ENCODE measurements around the gene ARID1B. TPM values are rescaled to one million over a fixed set of nuclear protein-coding genes. Genes with fewer than 3 reads are reported as not detected.

ARID1B gene
- total RNA-seq, 2 donors from 2014 or later, result 74.0 to 110 TPM

DNA sequence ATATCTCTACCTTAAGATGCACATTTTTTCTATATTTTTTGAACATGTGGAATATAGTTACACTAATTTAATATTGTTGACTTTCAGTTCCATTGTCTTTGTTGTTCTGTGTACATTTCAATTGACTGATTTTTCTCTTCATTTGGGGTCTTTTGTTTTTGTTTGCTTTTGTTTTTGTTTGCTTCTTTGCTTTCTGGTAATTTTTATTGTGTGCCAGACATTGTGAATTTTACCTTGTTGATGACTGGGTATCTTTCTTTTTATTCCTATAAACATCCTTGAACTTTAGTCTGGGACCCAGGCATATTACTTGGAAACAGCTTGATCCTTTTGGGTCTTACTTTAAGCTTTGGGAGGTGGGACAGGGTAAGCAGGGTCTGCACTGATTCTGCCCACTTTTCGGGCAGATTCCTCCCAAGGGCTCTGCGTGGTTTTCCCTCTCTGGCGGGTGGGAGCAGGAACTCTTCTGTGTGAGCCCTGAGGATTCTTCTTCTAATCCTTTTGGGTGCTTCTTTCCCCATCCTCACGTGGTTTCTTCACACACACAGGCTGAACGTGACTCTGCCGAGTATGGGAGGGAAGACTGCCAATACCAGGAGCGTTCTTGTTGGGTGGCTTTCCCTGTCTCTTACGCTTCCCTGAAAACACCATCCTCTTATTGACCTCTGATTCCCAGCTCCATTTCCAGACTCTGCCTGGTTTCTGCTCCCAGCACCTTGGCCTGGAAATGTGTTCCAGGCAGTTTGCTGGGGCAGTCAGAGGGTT is 200.5 kb downstream of the ARID1B start:
- H3K27ac ChIP-seq (ENCODE audit: low read depth, low read length), result no peak overlapping the region
- WGBS, 2 experiments (ENCODE audit: insufficient coverage in 1 of 2, insufficient read length in 1 of 2), result 80 to 83% methylated on average over 7 to 8 of the region's 8 CpGs
- H3K36me3 ChIP-seq (ENCODE audit: control insufficient read depth, insufficient read depth, low read length), result no peaks in the 10 kb centered on the region
- Mint-ChIP-seq H3K9me3 (no peaks in the 10 kb centered on the region), H3K27me3 (ENCODE audit: insufficient read depth) (no peaks in the 10 kb centered on the region), H3K27ac (peak overlapping the region; percentile 52), H3K4me3 (no peak overlapping the region), H3K36me3 (ENCODE audit: low read depth) (no peaks in the 10 kb centered on the region), H3K4me1 (peaks cover 33% of the 10 kb centered on the region)
- TF ChIP-seq, protein P1, sequence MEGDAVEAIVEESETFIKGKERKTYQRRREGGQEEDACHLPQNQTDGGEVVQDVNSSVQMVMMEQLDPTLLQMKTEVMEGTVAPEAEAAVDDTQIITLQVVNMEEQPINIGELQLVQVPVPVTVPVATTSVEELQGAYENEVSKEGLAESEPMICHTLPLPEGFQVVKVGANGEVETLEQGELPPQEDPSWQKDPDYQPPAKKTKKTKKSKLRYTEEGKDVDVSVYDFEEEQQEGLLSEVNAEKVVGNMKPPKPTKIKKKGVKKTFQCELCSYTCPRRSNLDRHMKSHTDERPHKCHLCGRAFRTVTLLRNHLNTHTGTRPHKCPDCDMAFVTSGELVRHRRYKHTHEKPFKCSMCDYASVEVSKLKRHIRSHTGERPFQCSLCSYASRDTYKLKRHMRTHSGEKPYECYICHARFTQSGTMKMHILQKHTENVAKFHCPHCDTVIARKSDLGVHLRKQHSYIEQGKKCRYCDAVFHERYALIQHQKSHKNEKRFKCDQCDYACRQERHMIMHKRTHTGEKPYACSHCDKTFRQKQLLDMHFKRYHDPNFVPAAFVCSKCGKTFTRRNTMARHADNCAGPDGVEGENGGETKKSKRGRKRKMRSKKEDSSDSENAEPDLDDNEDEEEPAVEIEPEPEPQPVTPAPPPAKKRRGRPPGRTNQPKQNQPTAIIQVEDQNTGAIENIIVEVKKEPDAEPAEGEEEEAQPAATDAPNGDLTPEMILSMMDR (conservative IDR thresholded peaks at IDR 0.05), result no peak
- DNase-seq, result no peak
- no peaks in the 10 kb centered on the region for H3K27me3 ChIP-seq (ENCODE audit: control insufficient read depth, insufficient read depth, low read length, poor library complexity, severe bottlenecking)
- H3K4me3 ChIP-seq (ENCODE audit: low read length), result no peak overlapping the region
- no peaks in the 10 kb centered on the region for H3K9me3 ChIP-seq (ENCODE audit: control insufficient read depth, low read length)
- H3K4me1 ChIP-seq (ENCODE audit: control insufficient read depth, insufficient read depth, low read length), result no peaks in the 10 kb centered on the region
- no peak overlapping the region for H3K9ac ChIP-seq (ENCODE audit: extremely low read depth, low read length, poor library complexity, severe bottlenecking)

DNA sequence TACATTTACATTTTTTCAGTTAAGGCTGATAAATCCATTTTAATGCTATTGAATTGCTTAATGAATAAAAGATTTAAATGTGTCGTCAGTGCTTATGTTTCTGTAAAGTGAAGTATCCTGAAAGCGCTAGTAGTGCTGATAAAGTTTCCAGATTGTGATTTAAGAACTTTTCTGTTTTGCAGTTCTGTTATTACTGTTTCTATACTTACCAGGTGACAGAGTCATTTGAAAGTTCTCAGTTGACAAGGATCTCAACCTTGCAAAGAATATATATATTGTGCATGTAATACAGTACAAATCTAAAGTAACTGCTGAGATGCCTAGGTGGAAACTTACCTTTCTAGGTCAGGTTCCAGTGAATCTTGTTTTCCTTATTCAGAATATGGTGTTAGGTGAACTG is 201.8 kb downstream of the ARID1B start:
- no peaks in the 10 kb centered on the region for H3K4me1 ChIP-seq (ENCODE audit: control insufficient read depth, insufficient read depth, low read length)
- no peaks in the 10 kb centered on the region for H3K9me3 ChIP-seq (ENCODE audit: control insufficient read depth, low read length)
- 100% methylated on average over 2 of the region's 2 CpGs; no CpG with 5 or more reads in 1 of the 2 experiments for WGBS, 2 experiments (ENCODE audit: insufficient coverage in 1 of 2, insufficient read length in 1 of 2)
- no peak overlapping the region for H3K4me3 ChIP-seq (ENCODE audit: low read length)
- TF ChIP-seq, protein P1 (conservative IDR thresholded peaks at IDR 0.05), result no peak
- no peaks in the 10 kb centered on the region for H3K36me3 ChIP-seq (ENCODE audit: control insufficient read depth, insufficient read depth, low read length)
- Mint-ChIP-seq H3K4me1 (peaks cover 36% of the 10 kb centered on the region), H3K36me3 (ENCODE audit: low read depth) (no peaks in the 10 kb centered on the region), H3K9me3 (no peaks in the 10 kb centered on the region), H3K27ac (peak overlapping the region; percentile 23), H3K27me3 (ENCODE audit: insufficient read depth) (no peaks in the 10 kb centered on the region), H3K4me3 (no peak overlapping the region)
- no peaks in the 10 kb centered on the region for H3K27me3 ChIP-seq (ENCODE audit: control insufficient read depth, insufficient read depth, low read length, poor library complexity, severe bottlenecking)
- DNase-seq, result no peak
- no peak overlapping the region for H3K9ac ChIP-seq (ENCODE audit: extremely low read depth, low read length, poor library complexity, severe bottlenecking)
- H3K27ac ChIP-seq (ENCODE audit: low read depth, low read length), result no peak overlapping the region

DNA sequence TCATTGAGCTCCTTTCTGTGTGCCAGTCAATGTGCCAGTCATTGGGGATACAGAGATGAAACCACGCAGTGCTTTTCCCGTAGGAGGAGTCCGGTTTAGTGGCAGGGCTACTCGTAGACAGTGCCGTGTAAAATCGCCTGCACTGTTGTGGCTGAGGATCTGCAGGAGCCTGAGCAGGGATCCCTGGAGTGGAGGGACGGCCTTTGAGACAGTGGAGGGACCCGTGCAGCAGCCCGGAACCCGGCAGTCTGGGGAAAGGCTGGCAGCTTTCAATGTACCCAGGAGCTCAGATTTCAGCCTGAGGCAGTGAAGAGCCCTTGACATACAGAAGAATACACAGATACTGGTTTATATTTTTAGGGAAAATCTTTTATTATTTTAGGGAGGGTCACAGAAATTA is 203.3 kb downstream of the ARID1B start:
- 85 to 96% methylated on average over 4 to 10 of the region's 10 CpGs for WGBS, 2 experiments (ENCODE audit: insufficient coverage in 1 of 2, insufficient read length in 1 of 2)
- Histone ChIP-seq H3K27me3 (ENCODE audit: control insufficient read depth, insufficient read depth, low read length, poor library complexity, severe bottlenecking) (no peaks in the 10 kb centered on the region), H3K4me3 (ENCODE audit: low read length) (no peak overlapping the region), H3K9me3 (ENCODE audit: control insufficient read depth, low read length) (no peaks in the 10 kb centered on the region), H3K9ac (ENCODE audit: extremely low read depth, low read length, poor library complexity, severe bottlenecking) (no peak overlapping the region), H3K27ac (ENCODE audit: low read depth, low read length) (no peak overlapping the region), H3K36me3 (ENCODE audit: control insufficient read depth, insufficient read depth, low read length) (no peaks in the 10 kb centered on the region), H3K4me1 (ENCODE audit: control insufficient read depth, insufficient read depth, low read length) (no peaks in the 10 kb centered on the region)
- TF ChIP-seq, protein P1 (conservative IDR thresholded peaks at IDR 0.05), result no peak
- Mint-ChIP-seq H3K36me3 (ENCODE audit: low read depth) (no peaks in the 10 kb centered on the region), H3K27me3 (ENCODE audit: insufficient read depth) (no peaks in the 10 kb centered on the region), H3K4me1 (peaks cover 50% of the 10 kb centered on the region), H3K27ac (peak overlapping the region; percentile 20), H3K9me3 (no peaks in the 10 kb centered on the region), H3K4me3 (no peak overlapping the region)
- no peak for DNase-seq

All from endodermal cell (in vitro differentiated cells).